ENCODE data around the gene C10orf71.

C10orf71 gene

GRCh38 chr10:49292565-49293207, 6.3 kb upstream of the C10orf71 start:
- no peak for DNase-seq (ENCODE audit: low read depth in 2 of 2)

GRCh38 chr10:49293208-49293603, 5.8 kb upstream of the C10orf71 start:
- no peak for DNase-seq (ENCODE audit: low read depth in 2 of 2)

- no peak for DNase-seq (ENCODE audit: low read depth in 2 of 2)
Measured at GRCh38 chr10:49294731-49295130, 4.2 kb upstream of the C10orf71 start.

GRCh38 chr10:49295297-49295696, 3.7 kb upstream of the C10orf71 start:
- DNase-seq (ENCODE audit: low read depth in 2 of 2): no peak

- DNase-seq (ENCODE audit: low read depth in 2 of 2): no peak
Measured at GRCh38 chr10:49296382-49296781, 2.6 kb upstream of the C10orf71 start.

GRCh38 chr10:49296836-49297235, 2.1 kb upstream of the C10orf71 start:
- DNase-seq (ENCODE audit: low read depth in 2 of 2): no peak

GRCh38 chr10:49297818-49298670, 926 bp upstream of the C10orf71 start:
- DNase-seq (ENCODE audit: low read depth in 2 of 2): no peak

- DNase-seq (ENCODE audit: low read depth in 2 of 2): no peak
Measured at GRCh38 chr10:49298671-49298982, 343 bp upstream of the C10orf71 start.

GRCh38 chr10:49299816-49300139, 808 bp downstream of the C10orf71 start:
- DNase-seq (ENCODE audit: low read depth in 2 of 2): no peak

GRCh38 chr10:49300140-49300974, 1.4 kb downstream of the C10orf71 start:
- DNase-seq (ENCODE audit: low read depth in 2 of 2): no peak

- DNase-seq (ENCODE audit: low read depth in 2 of 2): no peak
Measured at GRCh38 chr10:49301302-49301701, 2.3 kb downstream of the C10orf71 start.

- DNase-seq (ENCODE audit: low read depth in 2 of 2): no peak
Measured at GRCh38 chr10:49302088-49302487, 3.1 kb downstream of the C10orf71 start.

- DNase-seq (ENCODE audit: low read depth in 2 of 2): no peak
Measured at GRCh38 chr10:49303711-49304110, 4.7 kb downstream of the C10orf71 start.

- DNase-seq (ENCODE audit: low read depth in 2 of 2): no peak
Measured at GRCh38 chr10:49304137-49304536, 5.2 kb downstream of the C10orf71 start.

- no peak for DNase-seq (ENCODE audit: low read depth in 2 of 2)
Measured at GRCh38 chr10:49307921-49308320, 9.0 kb downstream of the C10orf71 start.

GRCh38 chr10:49308881-49309280, 9.9 kb downstream of the C10orf71 start:
- DNase-seq (ENCODE audit: low read depth in 2 of 2): no peak

GRCh38 chr10:49309691-49310411, 10.9 kb downstream of the C10orf71 start:
- no peak for DNase-seq (ENCODE audit: low read depth in 2 of 2)

- peak; percentile 6 to 11 for DNase-seq (ENCODE audit: low read depth in 2 of 2)
Measured at GRCh38 chr10:49310460-49310859, 11.5 kb downstream of the C10orf71 start.

- no peak for DNase-seq (ENCODE audit: low read depth in 2 of 2)
Measured at GRCh38 chr10:49310901-49311554, 12.1 kb downstream of the C10orf71 start.

GRCh38 chr10:49311555-49312236, 12.7 kb downstream of the C10orf71 start:
- no peak for DNase-seq (ENCODE audit: low read depth in 2 of 2)

Measured in stimulated activated CD4-positive, alpha-beta T cell treated with anti-CD3 and anti-CD28 coated beads, Interleukin-15, amount 100 ng/mL, for 48 hours (primary cell).